ENCODE data around the gene SLC1A7.
"Not testable (repeated sequence)": the region's sequence is repeated elsewhere in the genome, so short reads cannot be mapped to it uniquely, and the experiment has no call there.

SLC1A7 gene

GRCh38 chr1:53142226-53142853 is at the start of gene SLC1A7:
TSS of gene SLC1A7 (minus strand) at chr1:53142638. CDS start at chr1:53142449, 189 bp downstream.
- no peak for DNase-seq (ENCODE audit: low read depth in 1 of 2, low spot score in 1 of 2)

DNA sequence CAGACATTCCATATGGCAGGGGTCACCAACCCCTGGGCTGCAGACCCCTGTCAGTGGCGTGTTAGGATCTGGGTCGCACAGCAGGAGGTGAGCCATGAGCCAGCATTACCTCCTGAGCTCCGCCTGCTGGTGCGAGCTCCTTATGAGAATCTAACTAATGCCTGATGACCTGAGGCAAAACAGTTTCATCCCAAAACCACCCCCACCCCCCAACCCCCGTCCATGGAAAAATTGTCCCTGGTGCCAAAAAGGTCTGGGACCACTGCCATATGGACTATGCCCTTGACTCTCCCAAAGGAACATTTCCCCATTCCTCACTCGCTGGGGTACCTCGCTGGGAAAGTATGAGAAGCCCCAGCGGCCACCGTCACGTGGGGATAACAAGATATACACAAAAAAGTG is 47.8 kb upstream of the SLC1A7 start:
- no peak for DNase-seq (ENCODE audit: low read depth in 1 of 2, low spot score in 1 of 2)

DNA sequence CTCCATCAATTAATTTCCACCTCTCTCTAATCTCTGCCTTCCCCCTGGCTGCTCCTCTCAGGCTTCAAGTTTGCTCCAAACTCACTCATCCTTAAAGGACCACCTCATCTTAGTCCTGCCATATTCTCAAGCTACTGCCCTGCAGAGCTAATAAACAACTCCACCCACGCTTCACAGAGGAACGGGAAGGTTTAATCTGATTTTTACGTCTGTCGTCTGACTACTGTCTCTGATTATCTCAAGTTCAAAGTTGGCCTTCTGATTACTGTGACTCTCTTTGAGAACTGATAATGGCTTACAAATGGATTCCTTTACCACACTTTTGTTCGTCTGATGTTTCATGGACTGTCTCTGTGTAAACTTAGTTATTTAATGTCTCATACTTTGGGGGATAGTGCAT is 46.6 kb upstream of the SLC1A7 start:
- DNase-seq (ENCODE audit: low read depth in 1 of 2, low spot score in 1 of 2): no peak

DNA sequence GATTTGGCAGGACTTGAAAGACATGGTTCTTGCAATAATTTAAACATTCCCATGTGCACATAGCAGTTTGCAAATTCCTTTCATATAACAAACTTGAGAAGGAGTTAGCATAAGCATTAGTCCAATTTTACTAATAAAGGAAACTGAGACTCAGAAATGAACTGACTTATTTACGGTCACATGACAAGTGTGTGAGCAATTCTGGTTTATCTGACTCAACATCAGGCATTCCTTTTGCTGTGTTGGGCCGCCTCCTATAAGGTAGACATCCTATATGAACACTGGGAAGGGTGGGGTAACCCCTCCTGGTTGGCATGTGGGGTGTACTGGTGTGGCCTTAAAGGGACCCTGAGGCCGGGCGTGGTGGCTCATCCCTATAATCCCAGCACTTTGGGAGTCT is 45.7 kb upstream of the SLC1A7 start:
- DNase-seq (ENCODE audit: low read depth in 1 of 2, low spot score in 1 of 2): no peak

DNA sequence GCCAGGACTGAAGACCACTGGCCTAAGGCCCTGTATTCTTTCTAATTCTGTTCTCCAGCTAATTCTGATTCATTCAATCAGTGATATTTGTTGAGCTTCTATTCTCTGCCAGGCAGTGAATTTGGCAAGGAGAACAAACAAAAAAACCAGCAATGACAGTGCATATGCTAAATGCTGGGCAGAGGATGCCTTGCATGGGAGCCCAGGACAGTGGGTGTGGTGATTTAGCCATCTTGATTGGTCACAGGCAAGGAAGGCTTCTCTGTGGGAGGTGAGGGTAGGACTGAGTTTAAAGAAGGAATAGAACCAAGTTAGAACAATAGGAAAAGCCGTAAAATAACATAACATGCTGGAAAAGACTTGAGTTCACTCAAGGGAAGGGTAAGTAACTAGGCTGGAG is 45.0 kb upstream of the SLC1A7 start:
- no peak for DNase-seq (ENCODE audit: low read depth in 1 of 2, low spot score in 1 of 2)

GRCh38 chr1:53186533-53186932 is 44.1 kb upstream of the SLC1A7 start:
- DNase-seq (ENCODE audit: low read depth in 1 of 2, low spot score in 1 of 2): no peak

DNA sequence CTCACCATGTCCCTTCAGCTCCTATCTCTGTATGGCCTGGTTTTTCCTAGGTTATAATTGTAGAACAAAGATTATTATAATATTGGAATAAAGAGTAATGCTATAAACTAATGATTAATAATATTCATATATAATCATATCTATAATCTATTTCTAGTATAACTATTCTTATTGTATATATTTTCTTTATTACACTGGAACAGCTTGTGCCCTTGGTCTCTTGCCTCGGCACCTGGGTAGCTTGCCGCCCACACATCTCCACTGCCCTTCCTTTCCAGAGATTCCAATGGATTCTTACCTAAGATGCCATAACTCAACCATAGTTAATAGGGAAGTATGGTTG is 43.5 kb upstream of the SLC1A7 start:
- DNase-seq (ENCODE audit: low read depth in 1 of 2, low spot score in 1 of 2): not testable (repeated sequence)

DNA sequence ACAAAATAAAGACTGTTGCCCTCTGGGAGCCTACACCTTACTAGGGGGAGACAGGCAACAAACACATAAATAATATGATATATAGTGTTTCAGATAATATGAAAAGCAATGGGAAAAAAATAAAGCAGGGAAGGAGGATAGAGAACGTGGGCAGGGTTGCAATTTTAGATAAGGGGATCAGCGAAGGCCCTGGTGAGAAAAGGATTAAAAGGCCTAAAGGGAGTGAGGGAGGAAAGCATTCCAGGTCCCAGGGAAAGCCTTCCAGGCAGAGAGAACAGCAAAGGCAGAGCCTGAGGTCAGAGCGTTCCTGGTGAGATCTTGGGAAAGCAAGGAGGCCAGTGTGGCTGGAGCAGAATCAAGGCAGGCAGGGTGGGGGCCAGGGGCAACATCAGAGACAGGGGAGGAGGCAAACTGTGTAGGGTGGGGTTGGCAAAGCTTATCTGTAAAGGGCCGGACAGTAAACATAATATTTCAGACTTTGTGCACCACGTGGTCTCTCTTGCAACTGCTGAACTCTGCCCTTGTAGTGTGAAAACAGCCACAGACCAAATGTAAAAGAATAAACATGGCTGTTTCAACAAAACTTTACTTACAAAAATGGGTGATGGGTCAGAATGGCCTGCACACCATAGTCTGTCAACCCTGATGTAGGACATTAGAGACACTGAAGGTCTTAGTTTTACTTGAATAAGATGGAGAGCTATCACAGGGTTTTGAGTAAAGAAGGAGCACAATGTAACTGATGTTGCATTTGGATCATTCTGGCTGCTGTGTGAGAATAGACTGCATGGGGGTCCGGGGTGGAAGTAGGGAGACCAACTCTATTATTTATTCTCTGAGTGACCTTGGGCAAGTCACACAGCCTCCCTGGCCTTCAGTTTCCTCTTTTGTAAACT is 40.9 kb upstream of the SLC1A7 start:
- no peak for DNase-seq (ENCODE audit: low read depth in 1 of 2, low spot score in 1 of 2)

DNA sequence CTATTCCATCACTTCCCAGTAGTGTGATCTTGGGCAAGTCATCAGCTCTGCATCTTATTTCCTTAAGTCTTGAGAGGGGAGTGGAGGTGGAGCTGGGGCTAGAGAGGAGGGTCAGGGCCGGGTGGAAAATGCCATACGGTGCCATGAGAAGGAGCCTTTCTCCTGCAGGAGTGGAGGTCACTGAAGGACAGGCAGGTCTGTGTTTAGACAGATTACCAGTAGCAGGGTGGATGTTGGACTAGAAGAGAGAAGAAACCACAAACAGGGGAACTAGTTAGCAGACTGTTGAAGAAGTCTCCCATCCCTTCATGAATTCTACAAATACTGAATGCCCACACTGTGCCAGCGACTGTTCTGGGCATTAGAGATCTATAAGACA is 40.3 kb upstream of the SLC1A7 start:
- DNase-seq (ENCODE audit: low read depth in 1 of 2, low spot score in 1 of 2): no peak

DNA sequence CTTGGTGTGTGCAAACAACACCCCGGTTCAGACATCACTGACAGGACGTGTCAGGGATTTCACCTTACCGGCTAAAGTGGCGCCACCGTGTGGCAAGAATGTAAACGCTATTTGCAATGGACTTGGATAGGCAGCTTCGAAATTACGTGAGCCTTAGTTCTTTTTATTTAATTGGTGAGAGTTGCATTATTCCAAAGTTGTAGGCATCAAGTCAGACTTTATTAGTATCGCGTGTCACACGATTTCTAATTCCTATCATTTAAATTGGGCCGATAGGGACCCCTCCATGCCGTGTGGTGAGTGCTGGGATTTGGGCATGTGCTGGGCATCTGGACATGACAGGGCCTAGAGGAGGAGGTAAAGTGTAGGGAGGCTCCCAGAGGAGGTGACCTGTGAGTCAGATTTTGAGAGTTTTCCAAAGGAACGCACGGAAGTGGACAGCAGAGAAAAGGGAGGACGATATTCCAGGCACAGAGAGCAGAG is 39.7 kb upstream of the SLC1A7 start:
- DNase-seq (ENCODE audit: low read depth in 1 of 2, low spot score in 1 of 2): peak; percentile 60 to 70

- no peak for DNase-seq (ENCODE audit: low read depth in 1 of 2, low spot score in 1 of 2)
These were observed 38.5 kb upstream of the SLC1A7 start for GRCh38 chr1:53180951-53181350.

GRCh38 chr1:53180226-53180625 is 37.8 kb upstream of the SLC1A7 start:
- DNase-seq (ENCODE audit: low read depth in 1 of 2, low spot score in 1 of 2): no peak

- no peak for DNase-seq (ENCODE audit: low read depth in 1 of 2, low spot score in 1 of 2)
These were observed 34.2 kb upstream of the SLC1A7 start for GRCh38 chr1:53176452-53177208.

DNA sequence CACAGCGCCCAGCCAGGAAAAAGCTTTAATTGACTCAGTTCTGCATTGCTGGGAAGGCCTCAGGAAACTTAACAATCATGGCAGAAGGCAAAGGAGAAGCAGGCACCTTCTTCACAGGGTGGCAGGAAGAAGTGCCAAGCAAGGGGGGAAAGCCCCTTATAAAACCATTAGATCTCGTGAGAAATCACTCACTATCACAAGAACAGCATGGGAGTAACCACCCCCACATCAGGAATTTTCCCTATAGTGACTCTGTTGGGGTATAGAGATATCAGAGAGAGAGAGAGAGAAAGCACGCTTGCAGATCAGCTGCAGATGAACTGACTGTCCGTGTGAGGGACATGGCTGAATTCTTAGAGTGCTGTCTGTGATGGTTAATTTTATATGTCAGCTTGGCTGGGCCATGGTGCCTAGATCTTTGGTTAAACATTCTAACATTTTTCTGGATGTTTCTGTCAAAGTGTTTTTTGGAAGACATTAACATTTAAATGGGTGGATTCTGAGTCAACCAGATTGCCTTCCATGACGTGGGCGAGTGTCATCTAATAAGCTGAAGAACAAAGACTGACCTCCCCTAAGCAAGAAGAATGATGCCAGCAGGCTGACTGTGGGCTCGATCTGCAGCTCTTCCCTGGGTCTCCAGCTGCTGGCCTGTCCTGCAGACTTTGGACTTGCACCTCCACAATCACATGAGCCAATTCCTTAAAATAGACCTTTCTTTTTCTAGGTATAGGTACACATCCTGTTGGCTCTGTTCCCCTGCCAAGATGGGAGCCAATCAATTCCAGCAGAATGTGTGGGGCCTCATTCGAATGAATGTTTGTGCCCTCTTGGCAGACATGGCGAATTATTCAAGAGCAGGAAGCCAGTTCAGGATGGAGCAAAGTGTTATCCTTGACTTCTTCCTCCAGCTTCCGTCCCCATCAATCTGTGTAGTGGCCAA is 32.8 kb upstream of the SLC1A7 start:
- no peak for DNase-seq (ENCODE audit: low read depth in 1 of 2, low spot score in 1 of 2)

DNA sequence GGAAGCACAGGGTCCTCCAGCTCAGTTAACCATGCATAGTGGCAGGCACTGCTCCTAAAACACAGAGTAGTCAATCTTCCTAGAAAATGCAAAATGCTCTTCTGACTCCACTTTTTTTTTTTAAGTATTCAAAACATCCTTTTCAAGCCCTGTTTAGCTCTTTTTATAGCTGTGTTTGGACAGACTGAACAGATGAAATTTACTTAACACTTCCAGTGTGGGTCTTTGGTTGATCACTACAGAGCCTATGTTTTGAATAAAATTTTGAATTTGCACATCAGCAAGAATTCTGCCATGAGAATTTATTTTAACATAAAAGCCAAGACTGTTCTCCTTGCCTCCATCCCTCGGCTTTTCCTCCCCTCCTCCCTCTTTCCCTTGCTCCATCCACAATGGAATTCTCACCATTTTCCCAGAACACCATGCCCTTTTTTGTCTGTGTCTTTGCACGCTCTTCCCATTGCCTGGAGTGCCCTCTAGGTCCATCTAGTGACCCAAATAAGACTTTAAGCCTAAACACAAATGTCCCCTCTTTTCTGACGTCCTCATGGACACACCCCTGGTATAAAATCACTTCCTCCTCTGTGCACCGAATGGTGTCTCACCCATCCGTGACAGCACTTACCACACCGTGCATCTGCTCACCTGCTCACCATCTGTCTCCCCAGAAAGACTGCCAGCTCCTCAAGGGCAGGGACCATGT is 30.1 kb upstream of the SLC1A7 start:
- no peak for DNase-seq (ENCODE audit: low read depth in 1 of 2, low spot score in 1 of 2)

GRCh38 chr1:53166912-53167311 is 24.5 kb upstream of the SLC1A7 start:
- DNase-seq (ENCODE audit: low read depth in 1 of 2, low spot score in 1 of 2): no peak

- DNase-seq (ENCODE audit: low read depth in 1 of 2, low spot score in 1 of 2): no peak
These were observed 23.9 kb upstream of the SLC1A7 start for GRCh38 chr1:53166366-53166765.

DNA sequence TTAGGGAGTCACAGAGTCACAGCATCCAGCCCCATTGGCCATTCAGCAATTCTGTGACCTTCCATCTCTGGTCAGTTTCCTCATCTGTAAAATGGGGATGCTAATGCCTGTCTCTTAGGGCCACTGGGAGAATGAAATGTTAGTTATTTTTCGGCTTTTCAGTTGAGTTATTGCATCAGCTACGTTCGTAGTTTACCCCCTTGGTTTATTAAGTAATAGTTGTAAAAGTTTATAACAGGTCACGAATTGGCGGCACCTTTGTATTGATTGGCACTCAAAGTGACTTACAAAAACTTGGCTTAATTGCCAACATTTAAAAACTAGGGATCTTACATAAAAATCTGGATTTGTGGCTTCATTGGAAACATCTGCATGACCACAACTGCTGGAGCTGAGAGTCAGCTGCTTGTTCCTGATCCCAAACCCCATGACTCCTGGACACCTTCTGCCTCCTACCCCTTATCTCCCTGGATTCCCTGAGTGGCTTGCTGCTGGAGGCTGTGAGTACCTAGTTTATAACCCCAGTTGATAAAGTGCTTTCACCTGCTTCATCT is 23.0 kb upstream of the SLC1A7 start:
- no peak for DNase-seq (ENCODE audit: low read depth in 1 of 2, low spot score in 1 of 2)

DNA sequence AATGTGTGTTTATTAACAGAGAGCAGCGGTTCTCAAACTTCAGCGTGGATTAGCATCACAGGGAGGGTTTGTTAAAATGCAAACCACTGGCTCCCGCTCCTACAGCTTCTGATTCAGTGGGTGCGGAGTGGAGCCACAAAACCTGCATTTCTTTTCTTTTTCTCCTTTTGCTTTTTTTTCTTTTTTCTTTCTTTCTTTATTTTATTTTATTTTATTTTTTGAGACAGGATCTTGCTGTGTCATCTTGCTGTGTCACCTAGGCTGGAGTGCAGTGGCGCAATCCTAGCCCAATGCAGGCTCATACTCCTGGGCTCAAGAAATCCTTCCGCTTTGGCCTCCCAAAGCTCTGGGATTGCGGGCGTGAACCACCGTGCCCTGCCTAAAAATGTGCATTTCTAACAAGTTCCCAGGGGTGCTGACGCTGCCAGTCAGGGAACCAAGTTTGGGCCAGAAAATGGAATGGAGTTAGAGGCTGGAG is 20.9 kb upstream of the SLC1A7 start:
- no peak for DNase-seq (ENCODE audit: low read depth in 1 of 2, low spot score in 1 of 2)

GRCh38 chr1:53162621-53163020 is 20.2 kb upstream of the SLC1A7 start:
- DNase-seq (ENCODE audit: low read depth in 1 of 2, low spot score in 1 of 2): no peak
